GM21825 (cell line): ENCODE data around the gene IQCE.
"Not testable (repeated sequence)": the region's sequence is repeated elsewhere in the genome, so short reads cannot be mapped to it uniquely, and the experiment has no call there.

ENCODE experiments used
- ATAC-seq: cut with Tn5 transposase; IDR thresholded peaks from one replicate; pipeline ENCODE4 v1.9.1; 2021; ENCODE audit warnings: mild to moderate bottlenecking, moderate library complexity; ENCODE audit not compliant: unreplicated experiment

Gene IQCE

GRCh38 chr7:2596464-2597272 is 37.9 kb downstream of the IQCE start:
- no peak for ATAC-seq

GRCh38 chr7:2597273-2597640 is 38.5 kb downstream of the IQCE start:
- ATAC-seq: no peak

- ATAC-seq: no peak
Measured at GRCh38 chr7:2598154-2598823, 39.5 kb downstream of the IQCE start.

- no peak for ATAC-seq
Measured at GRCh38 chr7:2601065-2601464, 42.3 kb downstream of the IQCE start.

GRCh38 chr7:2601907-2602306 is 43.1 kb downstream of the IQCE start:
- no peak for ATAC-seq

GRCh38 chr7:2602406-2603043 is 43.7 kb downstream of the IQCE start:
- ATAC-seq: no peak

GRCh38 chr7:2603044-2603965 is 44.5 kb downstream of the IQCE start:
- ATAC-seq: no peak

GRCh38 chr7:2604608-2605174 is 45.9 kb downstream of the IQCE start:
- no peak for ATAC-seq

- no peak for ATAC-seq
Measured at GRCh38 chr7:2605608-2606538, 47.1 kb downstream of the IQCE start.

- no peak for ATAC-seq
Measured at GRCh38 chr7:2606539-2606936, 47.8 kb downstream of the IQCE start.

GRCh38 chr7:2607122-2607922 is 48.5 kb downstream of the IQCE start:
- no peak for ATAC-seq

GRCh38 chr7:2607923-2608904 is 49.4 kb downstream of the IQCE start:
- no peak for ATAC-seq

GRCh38 chr7:2608921-2609411 is 50.2 kb downstream of the IQCE start:
- no peak for ATAC-seq

GRCh38 chr7:2609646-2610045 is 50.9 kb downstream of the IQCE start:
- not testable (repeated sequence) for ATAC-seq

- no peak for ATAC-seq
Measured at GRCh38 chr7:2610466-2610865, 51.7 kb downstream of the IQCE start.

- ATAC-seq: no peak
Measured at GRCh38 chr7:2610898-2611297, 52.1 kb downstream of the IQCE start.

GRCh38 chr7:2611401-2611800 is 52.6 kb downstream of the IQCE start:
- ATAC-seq: no peak
